HG03280 (cell line): ENCODE results near the gene OR2A2.

ENCODE experiments used
- ATAC-seq: cut with Tn5 transposase; IDR thresholded peaks from one replicate; pipeline ENCODE4 v1.9.1; 2021; ENCODE audit warnings: mild to moderate bottlenecking, moderate library complexity; ENCODE audit not compliant: unreplicated experiment

The OR2A2 gene

GRCh38 chr7:144137501-144137900 is 28.1 kb downstream of the OR2A2 start:
- no peak for ATAC-seq

- ATAC-seq = no peak
Observed at GRCh38 chr7:144142187-144142586, 32.8 kb downstream of the OR2A2 start.

- no peak for ATAC-seq
Observed at GRCh38 chr7:144144426-144144825, 35.0 kb downstream of the OR2A2 start.

- no peak for ATAC-seq
Observed at GRCh38 chr7:144148224-144148827, 38.9 kb downstream of the OR2A2 start.

GRCh38 chr7:144158861-144159260 is 49.5 kb downstream of the OR2A2 start:
- ATAC-seq = no peak
